HG02840 (cell line): ENCODE measurements around the gene C1QL1.

Source experiments
- ATAC-seq: cut with Tn5 transposase; IDR thresholded peaks from one replicate; pipeline ENCODE4 v1.9.1; 2021; ENCODE audit warnings: mild to moderate bottlenecking, moderate library complexity, moderate number of reproducible peaks; ENCODE audit not compliant: unreplicated experiment, low FRiP score

Gene C1QL1

DNA sequence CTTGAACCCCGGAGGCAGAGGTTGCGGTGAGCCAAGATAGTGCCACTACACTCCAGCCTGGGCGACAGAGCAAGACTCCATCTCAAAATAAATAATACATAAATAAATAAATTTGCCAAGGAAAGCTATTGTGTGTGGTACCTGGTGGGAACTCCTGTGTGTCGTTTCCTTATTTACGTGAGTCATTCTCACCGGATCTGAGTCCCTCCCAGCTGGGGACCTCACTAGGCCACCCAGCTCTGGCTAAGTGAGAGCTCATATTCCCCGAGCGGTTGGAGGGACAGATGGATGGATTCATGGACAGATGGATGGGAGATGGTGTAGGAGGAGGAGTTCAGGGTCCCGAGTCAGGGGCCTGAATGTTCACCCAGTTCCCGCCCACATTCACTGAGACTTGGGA is 22.9 kb upstream of the C1QL1 start:
- ATAC-seq: no peak

DNA sequence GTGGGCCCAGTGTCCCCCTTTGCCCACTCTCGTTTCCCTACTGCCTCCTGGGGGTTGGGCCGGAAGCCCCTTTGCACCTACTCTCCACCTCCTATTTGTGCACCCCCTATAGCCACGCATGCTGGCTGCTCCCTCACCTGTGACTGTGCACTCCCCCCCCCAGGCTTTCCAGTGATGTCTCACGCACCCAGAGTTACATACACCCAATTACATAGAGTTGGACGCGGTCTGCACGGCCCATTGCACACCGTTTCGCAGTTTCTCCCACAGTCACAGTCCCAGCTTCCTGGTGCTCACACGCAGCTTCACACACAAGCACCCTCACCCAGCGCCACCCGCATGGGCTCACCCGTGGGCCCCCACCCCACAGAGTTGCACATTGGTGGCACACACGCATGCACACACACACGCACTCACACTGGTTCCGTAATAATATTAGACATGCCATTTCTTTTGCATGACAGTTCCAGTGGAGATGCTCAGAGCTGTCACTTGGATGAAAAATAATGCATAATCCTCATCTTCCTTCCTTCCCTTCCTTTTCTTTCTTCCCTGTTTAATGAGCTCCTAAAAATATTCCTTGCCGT is 21.5 kb upstream of the C1QL1 start:
- no peak for ATAC-seq

DNA sequence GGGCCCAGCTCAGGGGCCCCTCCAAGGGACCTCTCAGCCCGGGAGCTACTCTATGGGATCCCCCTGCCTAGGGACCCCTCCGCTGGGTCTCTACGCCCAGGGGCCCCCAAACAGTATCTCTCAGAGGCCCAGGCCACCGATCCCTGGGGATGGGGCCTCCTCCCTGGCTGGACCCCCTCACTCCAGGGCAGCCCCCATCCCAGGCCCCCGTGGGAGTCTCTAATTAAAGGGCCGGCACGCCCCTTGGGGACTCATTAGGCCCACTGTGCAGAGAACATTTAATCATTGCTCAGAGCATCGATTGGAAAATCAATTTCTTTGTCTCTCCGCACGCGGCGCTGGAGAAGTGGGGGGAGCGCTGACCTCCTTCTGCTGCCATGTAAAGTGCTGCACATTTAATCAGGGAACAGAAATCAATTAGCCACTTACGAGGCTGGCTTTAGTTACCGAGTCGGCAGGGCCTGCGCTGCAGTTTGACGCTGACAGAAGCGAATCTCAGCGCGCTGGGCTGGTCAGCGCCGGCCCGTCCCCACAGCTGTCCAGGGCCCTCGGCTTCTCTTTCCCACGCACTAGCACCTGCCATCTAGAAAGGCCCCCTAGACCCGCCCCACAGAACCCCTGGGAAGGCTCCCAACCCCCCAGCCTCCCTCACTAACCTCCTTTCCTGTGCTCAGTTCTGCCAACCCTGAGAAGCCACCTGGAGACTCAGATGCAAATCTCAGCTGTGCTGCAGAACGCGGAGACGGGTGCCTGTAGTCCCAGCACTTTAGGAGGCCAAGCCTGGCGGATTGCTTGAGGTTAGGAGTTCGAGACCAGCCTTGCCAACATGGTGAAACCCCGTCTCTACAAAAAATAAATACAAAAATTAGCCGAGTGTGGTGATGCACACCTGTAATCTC is 20.2 kb upstream of the C1QL1 start:
- ATAC-seq: no peak

DNA sequence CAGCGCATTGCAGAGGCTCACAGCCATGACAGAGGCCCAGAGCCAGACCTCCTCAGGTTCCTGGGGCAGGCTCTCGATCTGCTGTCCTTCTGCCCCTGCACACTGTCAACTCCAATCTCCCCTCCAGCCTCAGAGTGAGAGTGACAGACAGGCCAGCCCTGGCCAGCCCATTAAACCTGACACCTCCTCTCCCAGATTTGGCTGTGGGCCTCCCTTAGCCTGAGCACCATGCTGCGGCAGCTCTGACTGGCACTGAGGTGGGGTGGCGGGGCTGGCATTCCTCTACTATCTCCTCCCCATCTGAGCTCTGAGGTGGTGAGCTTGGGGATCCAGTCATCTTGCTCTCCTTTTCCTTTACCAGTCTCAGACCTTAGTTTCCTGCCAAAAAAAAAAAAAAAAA is 15.5 kb upstream of the C1QL1 start:
- no peak for ATAC-seq

DNA sequence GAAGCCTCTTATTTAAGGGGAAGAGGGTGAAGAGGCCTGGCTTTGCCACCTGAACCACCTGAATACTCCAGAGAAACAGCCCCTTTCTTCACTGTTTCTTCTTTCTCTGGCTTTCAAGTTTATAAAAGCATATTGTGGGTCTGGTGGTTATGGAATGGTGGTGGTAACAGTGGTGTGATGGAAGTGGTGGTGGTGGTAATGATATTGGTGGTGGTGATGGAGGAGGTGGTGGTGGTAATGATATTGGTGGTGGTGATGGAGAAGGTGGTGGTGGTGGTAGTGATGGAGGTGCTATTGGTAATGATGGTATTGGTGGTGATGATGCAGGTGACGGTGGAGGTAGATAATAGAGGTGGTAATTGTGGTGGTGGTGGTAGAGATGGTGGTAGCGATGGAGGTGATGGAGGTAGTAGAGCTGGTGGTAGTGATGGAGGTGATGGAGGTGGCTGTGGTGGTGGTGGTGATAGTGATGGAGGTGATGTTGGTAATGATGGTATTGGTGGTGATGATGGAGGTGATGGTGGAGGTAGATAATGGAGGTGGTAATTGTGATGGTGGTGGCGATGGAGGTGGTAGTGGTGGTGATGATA is 14.1 kb upstream of the C1QL1 start:
- ATAC-seq: no peak

DNA sequence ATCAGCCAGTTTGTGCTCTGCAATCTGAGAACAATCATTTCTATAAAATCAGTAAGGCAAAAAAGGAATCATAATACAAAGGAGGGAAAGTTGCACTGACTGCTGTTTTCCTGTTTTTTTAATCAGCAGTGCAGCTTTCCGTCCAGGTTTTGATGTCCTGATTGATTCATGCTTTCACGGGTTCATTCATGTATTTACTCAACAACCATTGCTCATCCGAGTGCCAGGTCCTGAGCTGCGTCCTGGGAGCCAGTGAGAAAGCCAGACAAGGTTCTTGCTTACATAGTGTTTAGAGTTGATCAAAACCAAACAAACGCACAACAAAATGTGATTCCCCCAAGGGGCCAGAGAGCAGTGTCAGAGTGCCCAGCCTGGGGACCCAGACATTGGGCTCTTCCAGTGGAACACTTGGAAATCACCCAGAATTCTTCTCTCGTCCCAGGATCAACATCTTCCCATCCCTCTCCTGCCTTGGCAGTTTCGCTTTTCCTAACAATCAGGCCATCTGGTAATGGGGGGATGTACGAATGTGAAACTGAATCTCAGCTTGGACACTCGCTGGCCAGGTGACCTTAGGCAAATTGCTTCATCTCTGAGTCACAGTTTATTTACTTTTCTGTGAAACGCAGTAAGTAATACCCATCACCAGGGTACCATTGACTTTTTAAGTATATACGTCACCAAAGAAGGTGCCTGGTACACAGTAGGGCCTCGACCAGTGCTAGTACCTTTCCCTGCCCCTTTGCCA is 13.3 kb upstream of the C1QL1 start:
- no peak for ATAC-seq

DNA sequence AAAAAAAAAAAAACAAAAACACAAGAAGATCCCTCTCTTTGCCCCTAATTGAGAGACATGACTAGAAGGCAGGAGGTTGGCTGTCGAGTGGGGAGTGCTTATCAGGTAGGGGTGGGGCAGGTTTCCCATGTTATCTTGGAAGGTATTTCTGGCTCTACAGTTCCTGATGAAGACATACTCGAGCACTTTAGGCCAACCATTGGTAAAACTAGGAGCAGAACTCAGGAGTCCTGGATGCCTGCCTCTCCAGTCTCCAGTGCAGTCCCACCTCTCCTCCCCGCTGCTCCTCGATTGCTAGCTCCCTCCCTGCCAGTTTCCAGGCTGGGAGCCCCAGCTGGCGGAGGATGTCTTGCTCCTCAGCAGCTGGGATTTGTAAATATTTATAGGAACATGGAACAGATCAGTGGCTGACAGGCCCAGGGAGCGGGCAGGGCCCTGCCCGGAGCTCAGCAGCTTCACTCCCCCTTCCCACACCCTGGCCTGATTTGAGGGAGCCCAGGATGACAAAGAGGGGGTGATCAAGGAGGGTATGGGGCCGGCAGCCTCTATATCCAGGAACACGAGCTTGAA is 11.4 kb upstream of the C1QL1 start:
- no peak for ATAC-seq

DNA sequence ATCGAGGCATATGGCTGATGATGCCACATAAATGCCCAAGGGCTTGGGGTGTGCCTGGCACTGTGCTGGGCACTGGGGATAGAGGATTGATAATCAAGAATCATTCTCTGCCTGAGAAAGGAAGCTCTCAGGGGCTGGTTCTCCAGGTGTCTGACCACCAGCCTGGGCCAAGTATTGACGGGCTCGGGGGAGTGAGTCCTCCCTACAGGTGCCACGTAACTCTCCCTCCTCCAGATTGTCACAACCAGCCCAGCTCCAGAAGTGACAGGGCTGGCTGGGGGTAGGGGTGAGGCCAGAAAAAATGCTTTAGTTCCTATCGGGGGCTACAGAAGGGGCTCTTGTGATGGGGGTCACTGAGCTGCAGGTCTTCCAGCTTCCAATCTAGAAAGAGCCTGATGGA is 10.7 kb upstream of the C1QL1 start:
- no peak for ATAC-seq

DNA sequence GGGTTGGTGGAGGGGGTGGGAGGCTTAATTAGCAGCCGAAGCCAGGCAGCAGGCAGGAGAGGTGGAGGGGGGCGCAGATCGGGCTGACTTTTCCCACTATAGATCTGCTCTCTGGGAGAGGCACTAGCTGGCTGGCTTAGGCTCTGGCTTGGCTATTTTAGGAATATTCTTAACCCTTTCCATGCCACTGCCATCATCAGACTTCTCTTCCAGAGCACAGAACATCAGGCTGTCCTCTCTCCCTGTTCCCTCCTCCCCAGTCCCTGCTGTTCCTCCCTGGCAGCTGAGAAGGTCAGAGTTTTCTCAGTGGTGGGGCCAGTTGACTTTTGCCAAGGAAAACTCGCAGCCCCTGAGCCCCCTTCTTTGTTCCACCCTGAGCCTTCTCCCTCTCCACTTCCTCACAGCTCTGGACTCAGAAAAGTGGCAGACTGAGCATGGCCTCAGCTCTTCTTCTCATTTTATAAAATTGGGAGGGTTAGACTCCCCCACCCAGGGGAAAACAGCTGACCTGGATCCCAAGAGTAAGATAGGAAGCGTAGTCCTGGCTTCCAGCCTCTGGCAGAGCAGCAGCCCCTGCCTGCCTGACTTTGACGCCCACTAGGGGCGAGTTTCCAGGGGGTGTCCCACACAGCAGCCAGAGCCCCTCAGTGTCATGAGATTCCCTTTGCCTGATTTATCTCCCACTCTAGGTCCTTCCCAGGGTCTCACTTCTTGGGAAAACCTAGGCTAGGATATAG is 9.9 kb upstream of the C1QL1 start:
- no peak for ATAC-seq

DNA sequence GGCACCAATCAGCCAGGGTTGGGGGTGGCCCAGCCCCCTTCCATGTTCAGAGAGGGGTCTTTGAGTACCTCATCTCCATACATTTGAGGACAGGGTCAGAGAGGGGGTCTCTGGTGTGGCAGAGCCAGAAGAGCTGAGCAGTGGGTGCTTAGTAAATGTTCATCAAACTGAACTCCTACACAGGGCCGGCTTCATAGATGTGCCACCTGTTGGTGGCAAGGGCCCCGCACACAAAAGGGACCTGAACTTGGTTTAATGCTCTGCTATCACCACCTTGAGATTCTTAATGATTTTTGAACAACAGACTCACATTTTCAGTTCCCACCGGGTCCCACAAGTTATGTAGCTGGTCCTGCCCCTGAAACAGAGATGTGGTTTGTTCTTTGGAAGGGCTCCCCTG is 9.0 kb upstream of the C1QL1 start:
- no peak for ATAC-seq

DNA sequence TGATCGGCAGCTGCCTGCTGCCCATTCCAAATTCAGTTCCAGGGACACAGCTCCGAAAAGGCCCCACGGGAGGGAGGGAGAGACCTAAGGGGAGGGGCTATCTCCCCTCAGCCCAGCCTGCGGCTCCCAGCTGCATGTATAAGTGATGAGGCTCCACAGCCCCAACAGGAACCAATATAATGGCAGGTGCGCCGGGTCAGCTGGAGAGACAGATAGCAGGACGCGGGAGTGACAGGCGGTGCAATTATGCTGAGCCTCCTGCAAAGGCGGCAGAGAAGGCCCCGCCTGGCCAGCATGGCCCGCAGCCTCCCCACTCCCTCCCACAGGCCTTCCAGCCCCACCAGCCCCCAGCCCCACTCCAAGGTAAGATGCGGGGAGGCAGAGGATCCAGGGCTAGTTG is 8.1 kb upstream of the C1QL1 start:
- no peak for ATAC-seq

DNA sequence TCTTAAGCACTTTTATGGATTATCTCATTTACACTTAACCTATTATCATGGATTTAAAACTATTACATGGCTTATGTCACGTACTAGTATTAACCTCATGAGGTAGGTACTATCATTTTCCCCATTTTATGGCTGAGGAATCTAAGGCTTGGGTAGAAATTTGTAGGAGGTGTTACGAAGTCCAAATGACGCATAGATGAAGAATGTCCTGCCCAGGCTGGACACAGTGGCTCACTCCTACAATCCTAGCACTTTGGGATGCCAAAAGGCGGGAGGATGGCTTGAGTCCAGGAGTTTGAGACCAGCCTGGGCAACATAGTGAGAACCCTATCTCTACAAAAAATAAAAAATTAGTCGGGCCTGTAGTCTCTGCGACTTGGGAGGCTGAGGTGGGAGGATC is 4.8 kb upstream of the C1QL1 start:
- no peak for ATAC-seq

DNA sequence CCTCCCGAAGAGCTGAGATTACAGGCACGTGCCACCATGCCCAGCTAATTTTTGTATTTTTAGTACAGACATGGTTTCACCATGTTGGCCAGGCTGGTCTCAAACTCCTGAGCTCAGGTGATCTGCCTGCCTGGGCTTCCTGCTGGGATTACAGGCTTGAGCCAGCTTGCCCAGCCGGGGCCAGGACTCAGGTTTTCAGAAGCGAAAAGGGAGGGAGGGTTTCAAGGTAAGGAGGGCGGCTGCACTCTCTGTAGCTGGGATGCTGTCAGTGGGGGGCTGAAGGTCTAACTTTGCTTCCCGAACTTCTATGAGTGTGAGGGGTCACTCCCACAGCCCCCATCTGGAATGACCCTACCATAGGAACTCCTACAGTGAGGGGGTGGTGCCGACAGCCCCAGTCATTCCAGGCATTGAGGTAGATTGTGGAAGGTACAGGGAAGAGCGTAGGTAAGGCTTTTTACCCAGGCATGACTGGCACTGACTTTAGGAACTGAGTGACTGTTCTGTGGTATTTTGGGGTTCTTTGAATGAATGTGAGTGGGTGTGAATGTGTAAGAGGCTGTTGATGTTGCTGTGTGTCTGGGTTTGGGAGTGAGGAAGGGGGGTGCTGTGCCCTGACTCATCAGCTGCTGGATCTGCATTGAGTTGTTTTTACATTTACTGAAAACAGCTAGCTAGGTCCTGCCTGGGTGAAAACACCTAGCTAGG is 3.8 kb upstream of the C1QL1 start:
- ATAC-seq: no peak

DNA sequence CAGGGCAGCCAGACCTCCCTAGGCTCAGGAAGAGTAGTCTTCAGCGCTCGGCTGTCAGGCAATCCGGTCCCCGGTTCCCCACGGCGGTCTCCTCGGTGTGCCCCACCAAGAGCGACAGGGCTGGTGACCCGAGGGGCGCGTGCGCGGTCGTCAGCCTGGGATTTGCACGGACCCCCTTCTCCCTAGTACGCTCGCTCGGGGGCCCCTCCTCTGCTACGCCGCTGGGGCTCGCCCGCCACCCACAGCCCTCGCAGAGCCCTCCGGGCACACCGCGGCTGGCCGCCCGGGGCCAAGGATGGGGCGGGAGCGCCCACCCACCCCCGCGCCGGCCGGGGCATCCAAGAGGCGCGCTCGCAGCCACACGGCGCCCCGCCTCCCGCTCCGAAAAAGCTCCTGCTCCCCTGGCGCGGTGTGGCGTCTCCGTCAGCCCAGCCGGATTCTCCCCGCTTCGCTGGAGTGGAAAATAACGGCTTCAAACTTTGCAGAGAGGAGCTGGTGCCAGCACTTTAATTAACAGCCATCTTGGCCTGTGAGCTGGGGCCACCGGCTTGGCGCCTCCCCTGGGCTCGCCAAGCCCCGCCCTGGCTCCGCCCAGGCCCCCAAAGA is 2.1 kb upstream of the C1QL1 start:
- no peak for ATAC-seq

DNA sequence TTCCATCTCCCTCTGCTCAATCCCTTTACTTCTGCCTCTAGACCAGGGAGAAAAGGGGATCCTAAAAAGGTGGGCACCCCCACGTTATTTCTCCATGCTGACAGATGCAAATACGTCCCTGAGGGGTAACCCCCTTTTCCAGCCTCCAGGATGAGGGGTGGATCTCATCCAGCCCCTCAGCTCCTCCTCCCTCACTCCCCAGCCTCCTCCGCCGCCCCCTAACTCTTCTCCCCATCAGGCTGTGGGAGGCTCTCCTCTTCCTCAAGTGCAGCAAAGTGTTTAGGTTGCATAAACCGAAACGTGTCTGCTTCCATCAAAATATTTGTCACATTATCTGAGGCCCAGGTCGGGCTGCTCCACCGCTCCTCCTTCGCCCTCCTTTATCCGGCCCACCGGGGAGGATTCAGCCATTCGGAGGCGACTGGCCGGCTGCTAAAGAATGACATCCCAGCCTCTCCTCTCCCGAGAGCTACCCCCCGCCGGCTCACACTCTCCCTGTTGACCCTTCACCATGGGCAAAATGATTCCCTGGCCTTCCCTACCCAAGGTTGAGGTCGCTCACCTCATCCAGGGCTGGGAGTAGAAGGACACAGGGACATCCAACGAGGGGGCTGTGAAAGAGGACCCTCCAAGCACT is 1.2 kb upstream of the C1QL1 start:
- no peak for ATAC-seq

DNA sequence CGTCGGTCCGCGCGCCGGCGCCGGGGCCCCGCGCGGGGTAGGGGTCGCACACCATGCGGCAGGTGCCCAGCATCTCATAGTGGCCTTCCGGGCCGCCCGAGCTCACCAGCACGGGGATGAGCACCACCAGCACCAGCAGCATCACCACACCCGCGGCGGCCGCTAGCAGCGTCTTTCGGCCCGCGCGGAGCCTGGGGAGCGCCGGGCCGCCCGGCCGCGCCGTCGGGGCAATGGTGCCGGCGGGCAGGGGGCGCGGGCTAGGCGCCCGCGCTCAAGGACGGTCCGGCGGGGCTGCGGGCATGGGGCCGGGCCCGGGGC is 237 bp downstream of the C1QL1 start:
- peak; percentile 13 for ATAC-seq

DNA sequence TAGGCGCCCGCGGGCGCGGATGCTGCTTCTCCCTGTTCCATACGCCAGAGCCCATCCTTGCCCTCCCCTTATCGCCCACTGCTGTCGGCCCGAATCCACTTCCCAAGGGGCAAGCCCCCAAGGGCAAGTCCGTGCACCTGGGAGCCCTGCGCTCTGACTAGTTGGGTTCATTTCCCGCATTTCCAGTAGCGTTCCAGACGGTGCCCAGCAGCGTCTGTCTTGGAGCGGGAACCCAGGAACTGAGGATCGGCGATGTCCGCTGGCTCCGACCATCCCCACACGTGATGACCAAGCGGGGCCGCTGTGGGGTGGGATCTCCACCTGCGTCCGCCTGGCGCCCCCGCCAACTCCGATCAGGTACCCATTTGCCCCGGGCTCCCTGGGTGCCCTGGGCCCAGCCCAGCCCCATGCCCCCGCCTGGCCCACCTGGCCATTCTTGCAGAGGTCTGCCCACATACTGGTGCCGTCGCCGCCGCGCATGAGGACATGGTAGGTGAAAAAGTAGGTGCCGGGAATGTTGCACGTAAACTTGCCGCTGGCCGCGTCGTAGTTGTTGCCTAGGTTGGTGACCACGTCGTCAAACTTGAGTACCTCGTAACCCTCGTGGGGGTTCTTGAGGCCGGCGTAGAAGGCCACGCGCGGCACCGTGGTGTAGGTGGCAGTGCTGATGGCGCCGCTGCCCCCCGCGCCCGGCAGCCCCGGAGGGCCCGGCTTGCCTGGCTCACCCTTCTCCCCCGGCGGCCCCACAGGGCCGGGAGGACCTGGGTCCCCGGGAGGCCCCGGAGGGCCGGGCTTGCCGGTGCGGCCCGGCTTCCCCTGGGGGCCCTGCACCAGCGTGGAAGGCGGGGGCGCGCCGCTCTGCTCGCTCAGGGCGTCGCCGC is 837 bp downstream of the C1QL1 start:
- no peak for ATAC-seq
